ENCODE results near the gene KIRREL3.

KIRREL3 gene

DNA sequence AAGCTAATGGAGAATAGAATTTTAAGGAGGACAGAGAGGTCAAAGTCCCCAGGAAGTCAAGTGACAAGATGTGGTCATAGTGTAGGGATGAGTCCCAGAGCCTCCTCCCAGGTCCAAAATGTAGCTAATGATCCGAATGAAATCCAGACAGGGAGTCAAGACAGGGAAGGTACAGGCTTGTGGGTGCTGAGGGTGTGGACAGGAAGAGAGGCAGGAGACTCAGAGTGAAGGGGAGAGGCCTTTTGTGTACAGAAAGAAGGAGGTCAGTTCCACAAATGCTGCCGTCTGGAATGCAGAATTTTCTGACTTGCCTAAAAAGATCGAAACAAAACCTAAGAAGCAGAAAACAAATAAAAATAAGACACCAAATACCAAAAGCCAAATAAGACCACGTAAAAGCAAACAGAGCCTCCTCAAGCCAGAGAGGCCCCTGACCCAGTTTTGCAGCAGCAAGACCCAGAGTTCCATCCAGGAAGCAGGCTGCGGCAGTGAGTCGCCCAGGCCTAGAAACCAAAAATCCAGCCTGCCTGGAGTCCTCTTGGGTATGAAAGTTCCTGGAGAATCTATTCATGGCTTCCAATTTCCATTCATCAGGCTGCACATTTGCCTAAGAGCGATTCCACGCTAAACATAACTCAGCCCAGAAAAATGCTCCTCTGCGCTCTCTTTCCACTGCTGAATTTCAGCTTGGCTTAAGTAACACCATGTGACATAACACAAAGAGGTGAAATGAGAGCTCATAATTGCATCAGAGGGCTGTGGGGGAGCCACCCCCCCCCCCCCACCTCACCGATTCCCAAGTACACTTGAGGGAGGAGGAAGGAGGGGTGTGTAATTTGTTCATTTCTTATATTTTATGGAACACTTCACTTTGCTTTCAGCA, 71.2 kb downstream of the KIRREL3 start:
- Histone ChIP-seq H3K27me3 (ENCODE audit: insufficient read depth, low read depth) (no peaks in the 10 kb centered on the region), H3K36me3 (ENCODE audit: insufficient read depth) (no peaks in the 10 kb centered on the region), H3K79me2 (ENCODE audit: insufficient read depth, low read depth) (no peaks in the 10 kb centered on the region), H3K9ac (no peak overlapping the region), H4K20me1 (ENCODE audit: insufficient read depth) (no peaks in the 10 kb centered on the region), H3K27ac (no peak overlapping the region), H3K4me3 (IDR thresholded peaks at IDR 0.05; ENCODE audit: insufficient read depth, low read depth, low read length) (no peak overlapping the region), H3K4me1 (ENCODE audit: low read depth, poor library complexity, severe bottlenecking) (no peaks in the 10 kb centered on the region), H3K4me2 (no peak overlapping the region), H2AFZ (ENCODE audit: low read depth) (no peak overlapping the region)
- TF ChIP-seq, protein P1, sequence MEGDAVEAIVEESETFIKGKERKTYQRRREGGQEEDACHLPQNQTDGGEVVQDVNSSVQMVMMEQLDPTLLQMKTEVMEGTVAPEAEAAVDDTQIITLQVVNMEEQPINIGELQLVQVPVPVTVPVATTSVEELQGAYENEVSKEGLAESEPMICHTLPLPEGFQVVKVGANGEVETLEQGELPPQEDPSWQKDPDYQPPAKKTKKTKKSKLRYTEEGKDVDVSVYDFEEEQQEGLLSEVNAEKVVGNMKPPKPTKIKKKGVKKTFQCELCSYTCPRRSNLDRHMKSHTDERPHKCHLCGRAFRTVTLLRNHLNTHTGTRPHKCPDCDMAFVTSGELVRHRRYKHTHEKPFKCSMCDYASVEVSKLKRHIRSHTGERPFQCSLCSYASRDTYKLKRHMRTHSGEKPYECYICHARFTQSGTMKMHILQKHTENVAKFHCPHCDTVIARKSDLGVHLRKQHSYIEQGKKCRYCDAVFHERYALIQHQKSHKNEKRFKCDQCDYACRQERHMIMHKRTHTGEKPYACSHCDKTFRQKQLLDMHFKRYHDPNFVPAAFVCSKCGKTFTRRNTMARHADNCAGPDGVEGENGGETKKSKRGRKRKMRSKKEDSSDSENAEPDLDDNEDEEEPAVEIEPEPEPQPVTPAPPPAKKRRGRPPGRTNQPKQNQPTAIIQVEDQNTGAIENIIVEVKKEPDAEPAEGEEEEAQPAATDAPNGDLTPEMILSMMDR (conservative IDR thresholded peaks at IDR 0.05; ENCODE audit: low read depth, low read length) = no peak

DNA sequence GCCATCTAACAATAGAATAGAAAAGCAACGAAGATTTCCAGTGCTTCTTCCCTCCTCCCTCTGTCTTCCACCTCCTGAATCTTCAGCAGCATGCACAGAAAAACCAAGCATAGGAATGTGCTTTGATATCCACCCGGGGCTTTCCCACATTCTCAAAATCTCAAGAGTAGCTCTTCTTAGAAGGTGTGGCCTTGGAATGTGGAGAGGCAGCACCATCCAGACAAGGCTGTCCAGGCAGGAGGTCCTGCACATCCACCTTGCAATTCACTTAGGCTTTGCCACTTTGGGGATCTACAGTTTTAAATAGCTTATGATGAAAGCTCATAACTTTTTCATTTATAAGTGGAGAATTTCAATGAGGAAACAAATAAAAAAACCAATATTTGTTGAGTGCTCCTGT, 72.9 kb downstream of the KIRREL3 start:
- no peaks in the 10 kb centered on the region for H4K20me1 ChIP-seq (ENCODE audit: insufficient read depth)
- no peaks in the 10 kb centered on the region for H3K36me3 ChIP-seq (ENCODE audit: insufficient read depth)
- H2AFZ ChIP-seq (ENCODE audit: low read depth) = no peak overlapping the region
- H3K4me2 ChIP-seq = no peak overlapping the region
- H3K4me3 ChIP-seq (IDR thresholded peaks at IDR 0.05; ENCODE audit: insufficient read depth, low read depth, low read length) = no peak overlapping the region
- H3K27me3 ChIP-seq (ENCODE audit: insufficient read depth, low read depth) = no peaks in the 10 kb centered on the region
- TF ChIP-seq, protein P1 (conservative IDR thresholded peaks at IDR 0.05; ENCODE audit: low read depth, low read length) = no peak
- H3K79me2 ChIP-seq (ENCODE audit: insufficient read depth, low read depth) = no peaks in the 10 kb centered on the region
- no peak overlapping the region for H3K27ac ChIP-seq
- no peaks in the 10 kb centered on the region for H3K4me1 ChIP-seq (ENCODE audit: low read depth, poor library complexity, severe bottlenecking)
- no peak overlapping the region for H3K9ac ChIP-seq

DNA sequence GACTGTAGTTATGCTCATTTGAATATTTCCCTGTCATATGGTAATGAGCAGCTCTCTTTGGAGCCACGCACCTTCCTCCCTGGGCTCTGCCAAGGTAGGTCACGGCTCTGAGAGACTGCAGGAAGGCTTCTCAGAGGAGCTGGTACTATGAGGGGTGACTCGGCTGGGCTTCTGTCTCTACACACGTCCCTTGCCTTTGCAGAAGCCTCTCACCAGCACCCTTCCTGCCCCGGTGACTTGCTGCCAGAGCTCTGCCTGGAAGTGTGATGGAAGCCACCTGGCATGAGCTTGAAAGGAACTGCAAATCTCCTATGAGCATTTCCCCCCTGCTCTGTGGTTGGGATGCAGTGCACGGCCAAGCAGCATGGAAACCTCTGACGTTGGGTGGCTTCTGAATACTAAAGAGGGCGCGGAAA, 74.2 kb downstream of the KIRREL3 start:
- Histone ChIP-seq H3K4me3 (IDR thresholded peaks at IDR 0.05; ENCODE audit: insufficient read depth, low read depth, low read length) (no peak overlapping the region), H3K9ac (no peak overlapping the region), H3K79me2 (ENCODE audit: insufficient read depth, low read depth) (no peaks in the 10 kb centered on the region), H2AFZ (ENCODE audit: low read depth) (no peak overlapping the region), H3K4me2 (no peak overlapping the region), H4K20me1 (ENCODE audit: insufficient read depth) (no peaks in the 10 kb centered on the region), H3K27ac (no peak overlapping the region), H3K27me3 (ENCODE audit: insufficient read depth, low read depth) (no peaks in the 10 kb centered on the region), H3K36me3 (ENCODE audit: insufficient read depth) (no peaks in the 10 kb centered on the region), H3K4me1 (ENCODE audit: low read depth, poor library complexity, severe bottlenecking) (no peaks in the 10 kb centered on the region)
- TF ChIP-seq, protein P1 (conservative IDR thresholded peaks at IDR 0.05; ENCODE audit: low read depth, low read length) = no peak

DNA sequence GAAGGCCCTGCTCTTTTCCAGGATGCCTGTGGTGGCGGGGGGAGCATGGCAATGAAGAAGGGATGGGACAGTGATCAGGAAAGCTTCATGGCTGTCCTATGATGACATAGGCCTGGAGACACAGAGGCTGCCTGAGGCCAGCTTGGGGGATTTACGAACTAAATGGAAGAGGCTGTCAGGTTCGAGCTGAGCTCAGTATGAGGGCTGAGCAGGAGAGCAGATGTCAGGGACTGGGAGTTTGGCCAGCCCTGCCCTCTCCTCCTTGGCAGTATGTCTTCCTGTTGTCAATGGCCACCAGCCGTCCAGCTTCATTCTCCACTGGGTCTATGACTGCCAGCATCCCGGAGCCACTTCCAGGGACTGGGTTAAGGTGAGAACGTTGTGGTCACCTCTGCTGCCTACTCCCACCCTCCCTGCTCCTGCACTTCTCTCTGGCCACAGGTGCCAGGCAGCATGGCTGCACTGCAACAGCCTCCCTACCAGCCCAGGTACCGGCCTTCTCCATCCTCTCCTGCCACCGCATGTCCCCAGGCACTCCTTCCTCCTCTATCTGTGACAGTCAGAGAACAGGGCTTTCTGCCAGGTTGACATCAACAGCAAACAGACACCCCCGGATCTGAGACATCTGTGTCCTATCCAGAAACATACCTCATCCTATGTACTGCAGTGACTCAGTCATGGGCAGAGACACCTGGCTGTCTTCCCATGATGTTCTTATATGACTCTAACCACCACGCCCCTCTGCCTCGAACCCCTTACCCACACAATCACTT, 75.1 kb downstream of the KIRREL3 start:
- Histone ChIP-seq H3K36me3 (ENCODE audit: insufficient read depth) (no peaks in the 10 kb centered on the region), H3K4me2 (no peak overlapping the region), H3K4me1 (ENCODE audit: low read depth, poor library complexity, severe bottlenecking) (no peaks in the 10 kb centered on the region), H3K4me3 (IDR thresholded peaks at IDR 0.05; ENCODE audit: insufficient read depth, low read depth, low read length) (no peak overlapping the region), H3K27ac (no peak overlapping the region), H4K20me1 (ENCODE audit: insufficient read depth) (no peaks in the 10 kb centered on the region), H3K27me3 (ENCODE audit: insufficient read depth, low read depth) (no peaks in the 10 kb centered on the region), H3K9ac (no peak overlapping the region), H3K79me2 (ENCODE audit: insufficient read depth, low read depth) (no peaks in the 10 kb centered on the region), H2AFZ (ENCODE audit: low read depth) (no peak overlapping the region)
- TF ChIP-seq, protein P1 (conservative IDR thresholded peaks at IDR 0.05; ENCODE audit: low read depth, low read length) = no peak
